Activated T-helper 2 cell treated with anti-CD3 and anti-CD28 coated beads, Interferon-gamma antibody, Interleukin-2, Interleukin-4, amounts not matched to agents 10 μg/mL and 5 μg/mL and 100 μg/mL, durations not matched to agents 14 hours and 24 hours and 36 hours (primary cell): ENCODE measurements around the gene RASA3. TPM values are rescaled to one million over a fixed set of nuclear protein-coding genes. Genes with fewer than 3 reads are reported as not detected.

ENCODE experiments used
- DNase-seq: peaks from one replicate; pipeline ENCODE4 v3.0.0; 2021; ENCODE audit warnings: low spot score
- H3K27ac Mint-ChIP-seq: one replicate; pipeline ENCODE4 v1.8.0; 2021; ENCODE audit warnings: mixed read lengths
- H3K27me3 Mint-ChIP-seq: one replicate; pipeline ENCODE4 v1.8.0; 2021; ENCODE audit warnings: low read depth, mixed read lengths
- H3K36me3 Mint-ChIP-seq: one replicate; pipeline ENCODE4 v1.8.0; 2021; ENCODE audit warnings: low read depth, mixed read lengths
- H3K4me1 Mint-ChIP-seq: one replicate; pipeline ENCODE4 v1.8.0; 2021; ENCODE audit warnings: low read depth, mixed read lengths
- H3K4me3 Mint-ChIP-seq: one replicate; pipeline ENCODE4 v1.8.0; 2021; ENCODE audit warnings: low read depth, mild to moderate bottlenecking, moderate library complexity, mixed read lengths
- H3K9me3 Mint-ChIP-seq: one replicate; pipeline ENCODE4 v1.8.0; 2021; ENCODE audit warnings: mixed read lengths
- intact Hi-C: fragments of 100-400 bp; cut with micrococcal nuclease; formaldehyde crosslinking; loops from one replicate; pipeline ENCODE4 v1.15.1; 2023
- total RNA-seq: library from RNA; stranded (reverse); gene quantifications from 2 replicates; pipeline ENCODE4 v1.2.3, GENCODE V29; 2022

The RASA3 gene
- total RNA-seq, 1 donor from 2014 or later = 13.9 TPM

DNA sequence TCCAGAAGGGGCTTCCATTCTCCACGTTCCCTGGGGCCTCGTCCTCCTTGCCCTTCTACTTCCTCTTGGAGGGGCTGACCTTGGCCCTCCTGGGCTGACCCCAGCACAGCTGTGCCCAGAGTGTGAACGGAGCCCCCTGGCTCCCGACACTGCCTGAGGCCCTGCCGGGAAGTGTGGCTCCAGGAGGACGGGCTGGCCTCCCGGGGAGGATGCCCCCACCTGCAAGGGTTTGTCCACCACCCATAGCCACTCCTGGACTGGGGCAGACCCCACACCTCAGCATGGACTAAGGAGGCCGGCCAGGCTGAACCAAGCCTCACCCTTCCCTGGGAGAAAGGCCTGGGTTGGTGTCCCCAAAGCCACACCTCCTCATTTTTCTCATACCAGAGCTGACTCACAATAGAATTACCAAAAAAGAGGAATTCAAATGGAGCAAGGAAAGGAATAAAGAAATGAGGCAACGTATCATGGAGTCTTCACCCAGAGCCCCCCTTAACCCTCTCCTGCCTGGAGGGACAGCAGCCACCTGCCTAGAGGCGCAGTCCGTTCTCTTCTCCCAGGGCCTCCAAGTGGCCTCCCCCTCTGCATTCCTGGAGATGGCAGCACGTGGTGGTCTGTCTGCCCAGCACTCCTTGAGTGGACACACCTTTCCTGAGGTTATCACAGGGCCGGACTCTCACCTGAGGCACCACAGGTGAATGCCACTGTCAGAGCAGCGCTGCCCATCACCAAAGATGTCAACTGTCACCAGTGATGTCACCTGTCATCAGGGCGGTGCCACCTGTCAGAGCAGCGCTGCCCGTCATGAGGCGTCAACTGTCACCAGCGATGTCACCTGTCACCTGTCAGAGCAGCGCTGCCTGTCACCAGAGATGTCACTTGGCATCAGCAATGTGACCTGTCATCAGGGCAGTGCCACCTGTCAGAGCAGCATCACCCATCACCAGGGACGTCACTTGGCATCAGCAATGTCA, 155.4 kb downstream of the RASA3 start:
- intact Hi-C loops = no loop called here
- no peak for DNase-seq
- Mint-ChIP-seq H3K27me3 (no peaks in the 10 kb centered on the region), H3K4me3 (no peak overlapping the region), H3K36me3 (peaks cover 36% of the 10 kb centered on the region), H3K27ac (no peak overlapping the region), H3K9me3 (no peaks in the 10 kb centered on the region), H3K4me1 (no peaks in the 10 kb centered on the region)

DNA sequence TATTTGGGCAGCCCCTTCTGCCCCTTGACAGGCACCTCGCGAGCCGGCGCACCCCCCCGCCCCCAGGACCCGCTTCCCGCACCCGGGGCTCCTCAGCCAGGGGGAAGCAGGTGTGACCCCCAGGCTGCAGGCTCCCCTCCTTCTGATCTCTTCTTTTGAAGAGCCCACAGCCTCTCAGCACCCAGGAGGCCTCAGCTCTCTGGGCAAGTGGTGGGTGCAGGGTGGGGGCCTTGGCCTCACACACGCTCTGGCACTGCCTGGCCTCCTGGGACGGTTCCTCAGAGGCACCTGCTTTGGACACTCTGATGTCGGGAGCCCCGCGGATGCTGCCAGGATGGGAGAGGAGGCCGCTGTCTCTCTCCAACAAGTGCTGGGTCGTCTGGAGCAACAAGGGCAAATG, 157.0 kb downstream of the RASA3 start:
- Mint-ChIP-seq H3K9me3 (no peaks in the 10 kb centered on the region), H3K4me1 (no peaks in the 10 kb centered on the region), H3K36me3 (peaks cover 25% of the 10 kb centered on the region), H3K27me3 (no peaks in the 10 kb centered on the region), H3K4me3 (no peak overlapping the region), H3K27ac (no peak overlapping the region)
- DNase-seq = no peak
- intact Hi-C loops = no loop called here

DNA sequence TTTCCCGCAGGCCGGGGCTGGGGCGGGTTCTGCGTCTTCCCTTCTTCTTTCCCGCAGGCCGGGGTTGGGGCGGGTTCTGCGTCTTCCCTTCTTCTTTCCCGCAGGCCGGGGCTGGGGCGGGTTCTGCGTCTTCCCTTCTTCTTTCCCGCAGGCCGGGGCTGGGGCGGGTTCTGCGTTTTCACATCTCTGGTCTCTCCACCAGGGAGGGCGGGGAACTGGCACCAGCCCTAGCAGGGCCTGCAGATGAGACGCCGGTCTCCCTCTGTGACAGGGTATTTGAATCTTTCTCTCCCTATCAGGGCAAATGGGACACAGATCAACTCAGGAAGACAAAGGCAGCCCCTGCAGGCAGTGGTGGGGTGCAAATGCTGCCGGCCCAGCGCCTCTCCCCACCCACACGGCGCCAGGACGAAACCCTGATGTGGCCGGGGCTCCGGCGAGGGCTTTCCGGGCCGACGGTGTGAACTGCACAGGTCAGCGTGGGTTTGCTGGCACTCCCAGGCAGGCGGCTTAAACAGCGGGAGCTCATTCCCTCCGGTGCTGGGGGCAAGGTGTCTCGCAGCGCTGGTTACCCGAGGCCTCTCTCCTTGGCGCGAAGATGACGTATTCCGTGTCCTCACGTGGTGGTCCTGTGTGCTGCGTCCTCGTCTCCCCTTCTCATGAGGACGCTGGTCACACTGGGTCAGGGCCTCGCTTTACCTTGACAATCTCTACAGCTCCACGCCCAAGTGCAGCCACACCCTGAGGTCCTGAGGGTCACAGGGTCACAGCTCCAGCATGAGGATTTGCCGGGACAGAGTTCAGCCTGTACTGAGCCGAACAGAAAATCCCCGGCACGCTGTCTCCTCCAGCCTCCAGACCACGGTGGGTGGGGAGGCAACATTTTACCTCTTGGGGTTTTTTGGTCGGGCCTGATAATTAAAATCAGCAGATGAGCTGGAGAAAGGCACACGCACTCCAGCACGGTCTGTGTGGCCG, 157.8 kb downstream of the RASA3 start:
- H3K9me3 Mint-ChIP-seq = no peaks in the 10 kb centered on the region
- no peaks in the 10 kb centered on the region for H3K4me1 Mint-ChIP-seq
- no peak overlapping the region for H3K4me3 Mint-ChIP-seq
- H3K27ac Mint-ChIP-seq = no peak overlapping the region
- intact Hi-C loops = no loop called here
- H3K27me3 Mint-ChIP-seq = no peaks in the 10 kb centered on the region
- peaks cover 17% of the 10 kb centered on the region for H3K36me3 Mint-ChIP-seq
- no peak for DNase-seq

- no peak for DNase-seq
- Mint-ChIP-seq H3K4me3 (no peak within 1 kb of the TSS), H3K36me3 (peaks cover 8% of the 10 kb centered on the region), H3K4me1 (no peaks in the 10 kb centered on the region), H3K27me3 (no peaks in the 10 kb centered on the region), H3K27ac (no peak within 1 kb of the TSS), H3K9me3 (no peaks in the 10 kb centered on the region)
- intact Hi-C loops = no loop called here
These were observed 158.9 kb downstream of the RASA3 start, which contains the start of gene C13orf46 for GRCh38 chr13:113973218-113974164. Gene C13orf46, minus strand, starts transcription at chr13:113974076. Its CDS starts 79 bp downstream, at chr13:113973997.

DNA sequence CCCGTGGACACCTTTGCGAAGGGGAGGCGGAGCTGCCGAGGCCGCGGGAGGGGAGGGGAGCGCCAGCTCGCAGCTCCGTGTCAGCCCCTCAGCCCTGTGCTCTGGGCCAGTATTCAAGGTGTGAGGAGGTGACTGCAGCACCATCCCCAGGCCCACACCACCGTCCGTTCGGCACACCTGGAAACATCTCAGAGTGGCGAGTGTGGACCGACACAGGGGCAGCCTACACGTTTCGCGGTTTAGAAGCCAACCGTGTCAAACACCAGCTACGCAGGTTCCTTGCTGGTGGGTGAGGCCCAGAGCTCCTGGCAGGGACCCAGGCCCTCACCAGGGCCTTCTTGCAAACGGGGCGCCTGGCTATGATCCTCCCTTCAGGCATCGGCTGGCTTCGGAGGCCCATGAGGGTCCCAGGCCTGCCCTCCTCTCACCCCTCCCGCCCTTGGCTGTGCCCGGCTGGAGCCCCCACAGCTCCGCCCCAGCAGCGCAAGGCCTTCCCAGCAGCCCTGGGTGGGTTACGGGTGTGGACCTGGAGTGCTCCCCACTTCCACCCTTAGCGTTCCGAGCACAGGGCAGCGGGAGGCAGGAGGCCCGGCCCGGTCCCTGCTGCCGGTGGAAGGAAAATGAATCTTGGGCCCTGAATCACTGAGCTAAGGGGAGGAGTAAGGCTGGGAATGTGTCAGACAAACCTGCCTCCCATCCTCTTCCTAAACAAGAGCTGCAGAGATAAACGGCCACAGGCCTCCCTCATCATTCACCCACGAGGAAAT, 159.8 kb downstream of the RASA3 start:
- H3K9me3 Mint-ChIP-seq = no peaks in the 10 kb centered on the region

GRCh38 chr13:113971471-113972231, 160.8 kb downstream of the RASA3 start:
- no peak overlapping the region for H3K27ac Mint-ChIP-seq
- DNase-seq = no peak
- H3K4me1 Mint-ChIP-seq = no peaks in the 10 kb centered on the region
- H3K27me3 Mint-ChIP-seq = no peaks in the 10 kb centered on the region
- no peaks in the 10 kb centered on the region for H3K36me3 Mint-ChIP-seq
- H3K9me3 Mint-ChIP-seq = no peaks in the 10 kb centered on the region
- no peak overlapping the region for H3K4me3 Mint-ChIP-seq
- intact Hi-C loops = no loop called here

More for the DNA sequence above, 159.8 kb downstream of the RASA3 start:
- intact Hi-C loops = no loop called here
- H3K36me3 Mint-ChIP-seq = peaks cover 2% of the 10 kb centered on the region
- no peak for DNase-seq
- no peak overlapping the region for H3K4me3 Mint-ChIP-seq
- H3K4me1 Mint-ChIP-seq = no peaks in the 10 kb centered on the region
- H3K27me3 Mint-ChIP-seq = no peaks in the 10 kb centered on the region
- H3K27ac Mint-ChIP-seq = no peak overlapping the region

- no peaks in the 10 kb centered on the region for H3K4me1 Mint-ChIP-seq
- no peaks in the 10 kb centered on the region for H3K9me3 Mint-ChIP-seq
- intact Hi-C loops = no loop called here
- H3K4me3 Mint-ChIP-seq = no peak overlapping the region
- no peak for DNase-seq
- no peaks in the 10 kb centered on the region for H3K36me3 Mint-ChIP-seq
- no peaks in the 10 kb centered on the region for H3K27me3 Mint-ChIP-seq
- H3K27ac Mint-ChIP-seq = no peak overlapping the region
These were observed 161.5 kb downstream of the RASA3 start for GRCh38 chr13:113970810-113971470.

- intact Hi-C loops = no loop called here
- H3K27me3 Mint-ChIP-seq = no peaks in the 10 kb centered on the region
- no peaks in the 10 kb centered on the region for H3K4me1 Mint-ChIP-seq
- H3K27ac Mint-ChIP-seq = no peak overlapping the region
- no peaks in the 10 kb centered on the region for H3K36me3 Mint-ChIP-seq
- no peaks in the 10 kb centered on the region for H3K9me3 Mint-ChIP-seq
- DNase-seq = no peak
- H3K4me3 Mint-ChIP-seq = no peak overlapping the region
These were observed 162.3 kb downstream of the RASA3 start for GRCh38 chr13:113969973-113970611.

DNA sequence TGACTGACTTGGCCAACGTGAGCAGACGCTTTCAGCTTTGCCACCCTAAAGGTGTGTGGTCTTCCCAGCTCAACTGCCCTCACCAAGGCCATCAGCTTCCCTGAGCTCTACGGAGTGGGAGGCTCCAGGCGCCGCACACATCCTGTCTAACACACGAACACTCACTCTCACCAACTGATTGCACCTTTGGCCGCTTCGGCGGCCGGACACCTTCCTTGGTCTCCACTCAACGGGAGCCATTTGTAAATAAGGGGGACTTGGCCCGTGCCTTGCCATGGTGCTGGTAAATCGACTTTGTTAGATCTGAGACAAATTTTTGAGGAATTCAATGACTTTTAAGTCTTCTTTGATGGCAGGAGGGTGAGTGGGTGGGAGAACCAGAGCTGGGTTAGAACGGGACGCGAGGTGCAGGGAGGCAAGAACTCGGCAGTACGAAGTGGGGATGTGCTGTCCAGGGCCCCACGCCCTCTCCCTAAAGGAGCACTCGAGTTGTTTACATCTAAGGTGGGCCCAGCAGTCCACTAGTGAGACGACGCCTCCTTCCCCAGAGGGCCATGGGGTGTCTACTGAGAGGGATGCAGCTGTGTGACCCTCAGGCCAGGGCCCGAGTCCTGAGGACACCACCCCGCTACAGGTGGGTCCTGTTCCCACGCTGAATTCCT, 163.0 kb downstream of the RASA3 start:
- no peaks in the 10 kb centered on the region for H3K36me3 Mint-ChIP-seq
- intact Hi-C loops = no loop called here
- H3K4me1 Mint-ChIP-seq = no peaks in the 10 kb centered on the region
- H3K27ac Mint-ChIP-seq = no peak overlapping the region
- H3K4me3 Mint-ChIP-seq = no peak overlapping the region
- no peaks in the 10 kb centered on the region for H3K27me3 Mint-ChIP-seq
- no peak for DNase-seq
- H3K9me3 Mint-ChIP-seq = no peaks in the 10 kb centered on the region
